ENCODE measurements around the gene SEMA6C. TPM values are rescaled to one million over a fixed set of nuclear protein-coding genes. Genes with fewer than 3 reads are reported as not detected.
A peak's percentile ranks its signal among the peaks of the same experiment; 100 is the strongest.

Gene SEMA6C
- total RNA-seq, 1 experiment from 2014 or later: 5.7 TPM

DNA sequence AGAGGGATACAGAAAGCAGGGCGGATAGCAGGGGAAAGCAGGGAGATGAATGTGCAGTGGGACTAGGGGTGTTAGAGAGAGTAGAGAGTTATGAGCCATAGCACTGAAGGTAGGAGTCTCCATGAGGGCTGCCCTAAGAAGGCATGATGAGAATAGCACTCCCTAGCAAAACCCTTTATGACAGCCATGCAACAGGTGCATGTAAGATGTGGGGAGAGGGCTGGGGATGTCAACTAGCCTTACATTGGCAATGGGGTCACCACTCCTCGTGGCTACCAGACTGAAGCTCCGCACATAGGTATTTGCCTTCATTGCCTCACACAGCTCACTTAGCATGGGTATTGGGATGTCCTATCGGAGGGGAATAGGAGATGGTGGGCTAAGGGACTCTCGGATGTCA, 24.8 kb upstream of the SEMA6C start:
- H3K4me3 ChIP-seq (ENCODE audit: low read depth in 2 of 2, low read length in 2 of 2): no peak overlapping the region
- no peak overlapping the region for H3K27ac ChIP-seq (ENCODE audit: low read length)
- TF ChIP-seq TCF7L2 (IDR thresholded peaks at IDR 0.05; ENCODE audit: low read depth, low read length): no peak
- TF ChIP-seq SIN3A (IDR thresholded peaks at IDR 0.05; ENCODE audit: borderline replicate concordance, insufficient read depth, low read depth, low read length): no peak
- TF ChIP-seq, protein P1, sequence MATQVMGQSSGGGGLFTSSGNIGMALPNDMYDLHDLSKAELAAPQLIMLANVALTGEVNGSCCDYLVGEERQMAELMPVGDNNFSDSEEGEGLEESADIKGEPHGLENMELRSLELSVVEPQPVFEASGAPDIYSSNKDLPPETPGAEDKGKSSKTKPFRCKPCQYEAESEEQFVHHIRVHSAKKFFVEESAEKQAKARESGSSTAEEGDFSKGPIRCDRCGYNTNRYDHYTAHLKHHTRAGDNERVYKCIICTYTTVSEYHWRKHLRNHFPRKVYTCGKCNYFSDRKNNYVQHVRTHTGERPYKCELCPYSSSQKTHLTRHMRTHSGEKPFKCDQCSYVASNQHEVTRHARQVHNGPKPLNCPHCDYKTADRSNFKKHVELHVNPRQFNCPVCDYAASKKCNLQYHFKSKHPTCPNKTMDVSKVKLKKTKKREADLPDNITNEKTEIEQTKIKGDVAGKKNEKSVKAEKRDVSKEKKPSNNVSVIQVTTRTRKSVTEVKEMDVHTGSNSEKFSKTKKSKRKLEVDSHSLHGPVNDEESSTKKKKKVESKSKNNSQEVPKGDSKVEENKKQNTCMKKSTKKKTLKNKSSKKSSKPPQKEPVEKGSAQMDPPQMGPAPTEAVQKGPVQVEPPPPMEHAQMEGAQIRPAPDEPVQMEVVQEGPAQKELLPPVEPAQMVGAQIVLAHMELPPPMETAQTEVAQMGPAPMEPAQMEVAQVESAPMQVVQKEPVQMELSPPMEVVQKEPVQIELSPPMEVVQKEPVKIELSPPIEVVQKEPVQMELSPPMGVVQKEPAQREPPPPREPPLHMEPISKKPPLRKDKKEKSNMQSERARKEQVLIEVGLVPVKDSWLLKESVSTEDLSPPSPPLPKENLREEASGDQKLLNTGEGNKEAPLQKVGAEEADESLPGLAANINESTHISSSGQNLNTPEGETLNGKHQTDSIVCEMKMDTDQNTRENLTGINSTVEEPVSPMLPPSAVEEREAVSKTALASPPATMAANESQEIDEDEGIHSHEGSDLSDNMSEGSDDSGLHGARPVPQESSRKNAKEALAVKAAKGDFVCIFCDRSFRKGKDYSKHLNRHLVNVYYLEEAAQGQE (IDR thresholded peaks at IDR 0.05; ENCODE audit: insufficient read depth in 1 of 2, low read depth in 2 of 2, low read length in 1 of 2): no peak
- TF ChIP-seq POLR2AphosphoS5 (IDR thresholded peaks at IDR 0.05; ENCODE audit: low read depth, low read length): 0 out of 2 replicates have a peak, but pooled peaks have one; percentile 25
- TF ChIP-seq, protein P2, sequence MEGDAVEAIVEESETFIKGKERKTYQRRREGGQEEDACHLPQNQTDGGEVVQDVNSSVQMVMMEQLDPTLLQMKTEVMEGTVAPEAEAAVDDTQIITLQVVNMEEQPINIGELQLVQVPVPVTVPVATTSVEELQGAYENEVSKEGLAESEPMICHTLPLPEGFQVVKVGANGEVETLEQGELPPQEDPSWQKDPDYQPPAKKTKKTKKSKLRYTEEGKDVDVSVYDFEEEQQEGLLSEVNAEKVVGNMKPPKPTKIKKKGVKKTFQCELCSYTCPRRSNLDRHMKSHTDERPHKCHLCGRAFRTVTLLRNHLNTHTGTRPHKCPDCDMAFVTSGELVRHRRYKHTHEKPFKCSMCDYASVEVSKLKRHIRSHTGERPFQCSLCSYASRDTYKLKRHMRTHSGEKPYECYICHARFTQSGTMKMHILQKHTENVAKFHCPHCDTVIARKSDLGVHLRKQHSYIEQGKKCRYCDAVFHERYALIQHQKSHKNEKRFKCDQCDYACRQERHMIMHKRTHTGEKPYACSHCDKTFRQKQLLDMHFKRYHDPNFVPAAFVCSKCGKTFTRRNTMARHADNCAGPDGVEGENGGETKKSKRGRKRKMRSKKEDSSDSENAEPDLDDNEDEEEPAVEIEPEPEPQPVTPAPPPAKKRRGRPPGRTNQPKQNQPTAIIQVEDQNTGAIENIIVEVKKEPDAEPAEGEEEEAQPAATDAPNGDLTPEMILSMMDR (IDR thresholded peaks at IDR 0.05): no peak
- in situ Hi-C loops (cut with HindIII; ENCODE audit: low pct_unique_long_range_greater_than_20kb, low sequenced_read_pairs) (no loop called here), intact Hi-C loops (cut with micrococcal nuclease; ENCODE audit: unreplicated experiment) (no loop called here)
- no peak for DNase-seq (ENCODE audit: low read depth, low spot score)
- H3K36me3 ChIP-seq (ENCODE audit: control insufficient read depth, insufficient read depth, low read length): peaks cover 10% of the 10 kb centered on the region
- no peaks in the 10 kb centered on the region for H3K27me3 ChIP-seq (ENCODE audit: control insufficient read depth, insufficient read depth, low read length)
- H3K9me3 ChIP-seq (ENCODE audit: control insufficient read depth, insufficient read depth, low read depth, low read length): no peaks in the 10 kb centered on the region
- no TSS peak for BruUV-seq (replicated peaks)
- peaks cover 7% of the 10 kb centered on the region for H3K4me1 ChIP-seq (ENCODE audit: control insufficient read depth, insufficient read depth, low read length)
- CTCF ChIA-PET: interaction anchor here (0.7 kb wide), 1 partner anchor 46 kb away, joined by 3 read pairs; no protein-coding TSS in a partner anchor
- no peak for ATAC-seq
- POLR2A ChIA-PET: no interaction called here

DNA sequence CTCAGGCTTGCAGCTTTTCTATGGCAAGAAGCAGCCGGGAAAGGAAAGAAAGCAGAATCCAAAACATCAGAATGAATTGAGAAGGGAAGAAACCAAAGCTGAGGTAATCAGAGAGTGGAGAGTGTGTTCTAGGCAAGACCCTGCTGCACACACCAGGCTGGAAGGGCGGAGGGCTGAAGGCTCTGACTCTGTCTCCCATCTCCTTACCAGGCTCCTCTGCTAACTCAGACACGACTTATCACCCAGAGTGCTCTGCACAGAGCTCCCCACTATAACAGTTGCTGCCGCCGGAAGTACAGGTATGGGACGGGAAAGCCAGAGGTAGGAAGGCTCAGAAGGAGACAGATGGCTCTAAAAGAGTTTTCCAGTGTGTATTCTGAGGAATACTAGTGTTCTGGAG, 20.7 kb upstream of the SEMA6C start:
- POLR2A ChIA-PET: no interaction called here
- in situ Hi-C loops (cut with HindIII; ENCODE audit: low pct_unique_long_range_greater_than_20kb, low sequenced_read_pairs) (no loop called here), intact Hi-C loops (cut with micrococcal nuclease; ENCODE audit: unreplicated experiment) (no loop called here)
- CTCF ChIA-PET: no interaction called here
- DNase-seq (ENCODE audit: low read depth, low spot score): no peak
- Histone ChIP-seq H3K4me3 (ENCODE audit: low read depth in 2 of 2, low read length in 2 of 2) (peak overlapping the region; percentile 83 to 92), H3K36me3 (ENCODE audit: control insufficient read depth, insufficient read depth, low read length) (peaks cover 9% of the 10 kb centered on the region), H3K27ac (ENCODE audit: low read length) (peak overlapping the region; percentile 99), H3K9me3 (ENCODE audit: control insufficient read depth, insufficient read depth, low read depth, low read length) (no peaks in the 10 kb centered on the region), H3K4me1 (ENCODE audit: control insufficient read depth, insufficient read depth, low read length) (peaks cover 16% of the 10 kb centered on the region), H3K27me3 (ENCODE audit: control insufficient read depth, insufficient read depth, low read length) (no peaks in the 10 kb centered on the region)
- TF ChIP-seq TCF7L2 (IDR thresholded peaks at IDR 0.05; ENCODE audit: low read depth, low read length): no peak
- no peak for TF ChIP-seq POLR2AphosphoS5 (IDR thresholded peaks at IDR 0.05; ENCODE audit: low read depth, low read length)
- TF ChIP-seq, protein P2 (IDR thresholded peaks at IDR 0.05): no peak
- TF ChIP-seq SIN3A (IDR thresholded peaks at IDR 0.05; ENCODE audit: borderline replicate concordance, insufficient read depth, low read depth, low read length): no peak
- TF ChIP-seq, protein P1 (IDR thresholded peaks at IDR 0.05; ENCODE audit: insufficient read depth in 1 of 2, low read depth in 2 of 2, low read length in 1 of 2): no peak
- BruUV-seq (replicated peaks): no TSS peak
- ATAC-seq: no peak
